Activated B cell treated with CpG ODN at 0.5 μM for 24 hours (primary cell): ENCODE results near the gene AOPEP. TPM values are rescaled to one million over a fixed set of nuclear protein-coding genes. Genes with fewer than 3 reads are reported as not detected.

Experiments
- ATAC-seq: fragments of 200-7000 bp; cut with Tn5 transposase; one replicate; pipeline ENCODE4 v1.10.0; 2021; ENCODE audit warnings: low read depth, mild to moderate bottlenecking, moderate library complexity
- CTCF ChIA-PET: fragments of 350-600 bp; sonication (Branson Sonifier 250); formaldehyde crosslinking; loops from one replicate; lab custom pipeline; 2021; ENCODE audit warnings: antibody characterized with exemption; lab: Charles Lee
- POLR2A ChIA-PET: fragments of 350-600 bp; sonication (Branson Sonifier 250); formaldehyde crosslinking; loops from one replicate; lab custom pipeline; 2021; ENCODE audit warnings: antibody characterized with exemption; lab: Charles Lee
- DNase-seq: peaks from one replicate; pipeline ENCODE4 v3.0.0; 2022
- H3K27ac Mint-ChIP-seq: one replicate; pipeline ENCODE4 v1.8.0; 2020; ENCODE audit warnings: mixed read lengths
- H3K27me3 Mint-ChIP-seq: one replicate; pipeline ENCODE4 v1.8.0; 2021; ENCODE audit warnings: mixed read lengths
- H3K36me3 Mint-ChIP-seq: one replicate; pipeline ENCODE4 v1.8.0; 2021; ENCODE audit warnings: low read depth, mixed read lengths
- H3K4me1 Mint-ChIP-seq: one replicate; pipeline ENCODE4 v1.8.0; 2021; ENCODE audit warnings: mixed read lengths
- H3K4me3 Mint-ChIP-seq: one replicate; pipeline ENCODE4 v1.8.0; 2020; ENCODE audit warnings: mild to moderate bottlenecking, mixed read lengths
- H3K9me3 Mint-ChIP-seq: one replicate; pipeline ENCODE4 v1.8.0; 2020; ENCODE audit warnings: mixed read lengths
- CTCF ChIP-seq: fragments of 200-600 bp; IDR thresholded peaks from one replicate; pipeline ENCODE4 v1.8.0; 2022; ENCODE audit warnings: antibody characterized with exemption, mild to moderate bottlenecking
- intact Hi-C: fragments of 100-400 bp; cut with micrococcal nuclease; formaldehyde crosslinking; loops from one replicate; pipeline ENCODE4 v1.15.1; 2024
- total RNA-seq: library from RNA; stranded (reverse); gene quantifications from 2 replicates; pipeline ENCODE4 v1.2.3, GENCODE V29; 2022

AOPEP gene
- total RNA-seq, 1 donor from 2014 or later, result 20.4 TPM

DNA sequence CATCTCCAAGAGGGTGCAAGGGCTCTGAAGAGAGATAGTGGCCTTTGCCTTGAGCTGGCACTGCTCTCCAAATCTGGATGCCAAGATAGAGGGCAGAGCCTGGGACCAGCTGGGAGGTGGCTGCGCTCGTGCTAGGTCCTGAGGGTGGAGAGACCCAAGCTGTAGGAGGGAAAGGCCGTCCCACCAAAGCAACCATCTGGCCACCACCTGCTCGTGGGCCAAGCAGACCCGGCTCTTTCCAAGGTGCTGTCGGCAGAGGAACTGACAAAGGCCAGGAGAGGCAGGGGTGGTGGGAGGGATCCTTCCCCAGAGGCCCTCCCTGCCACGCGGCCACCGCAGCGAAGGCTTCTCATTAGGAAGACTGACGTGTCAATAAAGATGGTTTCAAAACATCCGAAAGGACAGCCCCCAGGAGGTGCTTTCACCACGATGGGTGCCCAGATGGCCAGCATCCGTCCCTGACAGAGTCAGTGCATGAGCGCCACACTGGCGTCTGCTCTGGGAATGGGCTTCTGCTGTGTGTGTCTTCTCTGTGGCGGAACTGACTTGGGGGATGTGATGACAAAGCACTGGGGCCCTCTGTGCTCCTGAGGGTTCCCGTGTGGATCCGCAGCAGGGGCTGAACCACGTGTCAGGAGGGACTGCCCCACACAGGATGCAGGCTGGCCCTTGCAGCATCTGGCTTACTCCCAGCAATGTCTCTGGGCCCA lies 377.5 kb downstream of the AOPEP start:
- Mint-ChIP-seq H3K36me3 (peaks cover 20% of the 10 kb centered on the region), H3K4me3 (no peak overlapping the region), H3K27ac (no peak overlapping the region), H3K4me1 (no peaks in the 10 kb centered on the region), H3K27me3 (no peaks in the 10 kb centered on the region), H3K9me3 (no peaks in the 10 kb centered on the region)
- ATAC-seq (no peak), DNase-seq (no peak)
- CTCF ChIA-PET, result no interaction called here
- POLR2A ChIA-PET, result no interaction called here
- intact Hi-C loops, result no loop called here
- TF ChIP-seq CTCF, result no peak

DNA sequence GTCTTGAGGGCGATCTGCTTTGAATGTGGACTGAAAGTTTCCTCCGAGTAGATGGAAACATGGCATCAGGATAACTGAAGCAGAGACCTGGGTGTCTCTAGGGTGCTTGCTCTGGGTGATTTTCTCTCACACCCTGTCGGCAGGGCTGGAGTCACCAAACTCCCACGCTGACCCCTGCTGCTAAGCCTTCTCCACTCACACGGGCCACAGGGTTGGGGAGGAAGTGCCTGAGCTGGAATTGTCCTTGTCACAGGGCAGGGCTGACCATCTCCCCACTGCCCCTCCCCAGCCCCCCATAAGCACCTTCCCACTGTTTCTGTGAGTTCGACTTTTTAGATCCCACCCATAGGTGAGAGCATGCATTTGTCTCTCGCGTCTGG lies 378.1 kb downstream of the AOPEP start:
- no peaks in the 10 kb centered on the region for H3K9me3 Mint-ChIP-seq
- ChIA-PET POLR2A (no interaction called here), CTCF (no interaction called here)
- no peaks in the 10 kb centered on the region for H3K27me3 Mint-ChIP-seq
- H3K4me3 Mint-ChIP-seq, result no peak overlapping the region
- H3K27ac Mint-ChIP-seq, result no peak overlapping the region
- H3K4me1 Mint-ChIP-seq, result no peaks in the 10 kb centered on the region
- intact Hi-C loops, result no loop called here
- ATAC-seq (no peak), DNase-seq (no peak)
- TF ChIP-seq CTCF, result no peak
- H3K36me3 Mint-ChIP-seq, result peaks cover 20% of the 10 kb centered on the region

DNA sequence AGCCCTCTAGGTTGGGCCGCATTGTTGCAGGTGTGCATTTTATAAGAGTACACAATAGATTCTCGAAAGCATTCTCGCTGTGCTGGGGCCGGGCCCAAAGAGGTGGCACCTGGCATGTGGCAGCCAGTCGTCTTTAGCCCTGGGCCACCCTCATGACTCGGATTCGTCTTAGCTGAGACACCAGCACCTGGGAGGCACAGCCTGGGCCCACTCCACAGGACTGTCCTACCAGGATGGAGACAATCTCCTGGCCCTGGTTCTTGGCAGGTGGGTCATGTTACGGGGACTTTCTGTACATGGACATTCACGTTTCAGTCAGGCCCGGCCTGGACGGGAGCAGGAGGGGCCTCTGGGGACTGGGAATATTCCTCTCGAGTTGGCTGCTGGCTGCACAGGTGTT lies 378.5 kb downstream of the AOPEP start:
- TF ChIP-seq CTCF, result no peak
- CTCF ChIA-PET, result no interaction called here
- Mint-ChIP-seq H3K4me1 (no peaks in the 10 kb centered on the region), H3K36me3 (peaks cover 20% of the 10 kb centered on the region), H3K27ac (no peak overlapping the region), H3K9me3 (no peaks in the 10 kb centered on the region), H3K4me3 (no peak overlapping the region), H3K27me3 (no peaks in the 10 kb centered on the region)
- no peak for ATAC-seq
- DNase-seq, result no peak
- intact Hi-C loops, result no loop called here
- POLR2A ChIA-PET, result no interaction called here

DNA sequence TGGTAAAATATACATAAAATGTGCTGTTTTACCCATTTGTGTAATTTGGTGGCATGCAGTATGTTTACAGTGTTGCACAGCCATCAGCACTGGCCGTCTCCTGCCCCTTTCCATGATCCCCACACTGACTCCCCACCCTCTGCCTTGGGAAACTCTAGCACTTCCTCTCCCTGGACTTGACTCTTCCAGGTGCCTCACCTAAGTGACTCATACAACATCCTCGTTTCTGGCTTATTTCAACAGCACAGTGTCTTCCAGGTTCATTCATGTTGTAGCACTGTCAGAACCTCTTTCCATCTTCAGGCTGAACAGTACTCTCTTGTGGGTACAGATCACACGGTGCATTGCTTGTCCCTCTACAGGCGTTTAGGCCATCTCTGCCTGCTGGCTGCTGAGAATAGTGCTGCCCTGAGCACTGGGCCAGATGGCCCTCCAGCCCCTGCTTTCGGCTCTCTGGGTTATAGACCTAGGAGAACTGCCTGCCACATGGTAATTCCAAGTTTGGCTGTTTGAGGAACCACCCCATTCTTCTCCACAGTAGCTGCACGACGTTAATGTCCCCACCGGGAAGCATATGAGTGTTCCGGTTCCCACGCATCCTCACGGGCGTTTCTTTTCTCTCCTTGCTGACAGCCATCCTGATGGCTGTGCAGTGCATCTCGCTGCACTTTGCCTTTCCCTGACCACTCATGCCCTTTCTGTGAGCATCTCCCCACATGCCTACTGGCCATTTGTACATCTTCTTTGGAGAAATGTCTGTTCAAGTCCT lies 379.2 kb downstream of the AOPEP start:
- POLR2A ChIA-PET, result no interaction called here
- Mint-ChIP-seq H3K27ac (no peak overlapping the region), H3K4me1 (no peaks in the 10 kb centered on the region), H3K36me3 (peaks cover 20% of the 10 kb centered on the region), H3K9me3 (no peaks in the 10 kb centered on the region), H3K27me3 (no peaks in the 10 kb centered on the region), H3K4me3 (no peak overlapping the region)
- no peak for ATAC-seq
- CTCF ChIA-PET, result no interaction called here
- no peak for TF ChIP-seq CTCF
- DNase-seq, result no peak
- intact Hi-C loops, result no loop called here

DNA sequence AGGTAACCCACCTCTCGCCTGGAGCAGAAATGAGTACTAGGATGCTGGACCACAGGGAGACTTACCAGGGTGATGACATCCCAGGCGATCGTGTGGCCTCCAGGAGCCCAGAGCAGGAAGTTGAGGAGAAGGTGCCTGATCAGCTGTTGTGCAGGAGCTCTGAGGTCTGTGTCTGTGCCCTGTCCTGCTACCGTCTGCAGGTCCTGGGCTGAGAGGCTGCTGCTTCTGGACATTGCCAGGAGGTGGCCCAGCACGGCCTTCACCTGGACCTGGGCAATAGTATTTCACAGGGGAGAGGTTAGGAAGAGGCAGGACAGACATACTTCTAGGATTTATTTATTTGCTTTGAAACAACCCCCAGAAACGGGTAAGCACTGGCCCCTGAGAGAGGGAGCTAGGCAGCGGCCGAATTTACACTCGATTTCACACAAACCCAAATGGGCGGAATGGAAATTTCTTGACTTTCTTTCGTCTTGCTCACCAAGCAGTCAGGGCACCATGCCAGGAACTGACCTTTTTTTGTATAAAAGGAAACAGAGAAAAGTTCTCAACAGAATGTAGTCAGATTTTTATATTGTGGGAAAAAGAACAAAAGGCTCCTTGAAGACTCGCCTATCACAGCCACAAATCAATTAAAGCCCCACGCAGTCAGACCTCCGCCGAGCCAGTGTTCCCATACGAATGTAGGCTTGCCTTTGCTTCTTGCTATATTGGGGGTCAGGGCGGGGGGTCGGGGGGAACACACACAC lies 380.7 kb downstream of the AOPEP start:
- no peak for ATAC-seq
- DNase-seq, result no peak
- ChIA-PET POLR2A (no interaction called here), CTCF (interaction anchor here (1.0 kb wide), 1 partner anchor 20 kb away, joined by 4 read pairs; no protein-coding TSS in a partner anchor)
- H3K27ac Mint-ChIP-seq, result no peak overlapping the region
- no peak for TF ChIP-seq CTCF
- no peak overlapping the region for H3K4me3 Mint-ChIP-seq
- intact Hi-C loops, result no loop called here
- H3K27me3 Mint-ChIP-seq, result no peaks in the 10 kb centered on the region
- H3K9me3 Mint-ChIP-seq, result no peaks in the 10 kb centered on the region
- no peaks in the 10 kb centered on the region for H3K4me1 Mint-ChIP-seq
- H3K36me3 Mint-ChIP-seq, result peaks cover 24% of the 10 kb centered on the region
